PFSK-1 (cell line): Measurements from ENCODE around the gene GGN.

Experiments used
- FOXP2 ChIP-seq: optimal IDR thresholded peaks from 2 replicates; pipeline ENCODE3; 2011; ENCODE audit warnings: borderline replicate concordance, control low read depth, inconsistent platforms; ENCODE audit not compliant: insufficient read depth; ENCODE audit errors: extremely low read length, extremely low read depth
- POLR2AphosphoS5 ChIP-seq: IDR thresholded peaks from 2 replicates; pipeline ENCODE4 v1.6.1; 2012; ENCODE audit warnings: low read depth, mild to moderate bottlenecking, control low read depth, low read length, moderate library complexity
- SIN3A ChIP-seq: IDR thresholded peaks from 2 replicates; pipeline ENCODE4 v1.6.1; 2012; ENCODE audit warnings: mild to moderate bottlenecking, low read length, moderate library complexity, borderline replicate concordance; ENCODE audit not compliant: insufficient read depth
- TAF1 ChIP-seq: IDR thresholded peaks from 2 replicates; pipeline ENCODE4 v1.6.1; 2012; ENCODE audit warnings: low read length, control low read depth, borderline replicate concordance; ENCODE audit not compliant: insufficient read depth
- TF ChIP-seq, protein P1 (sequence below), 2 experiments: IDR thresholded peaks; 2 replicates each; pipeline versions ENCODE4 v1.6.1 to v1.8.0; 2011 to 2012; ENCODE audit warnings: low read depth in 2 of 2, low read length in 2 of 2, control low read depth in 1 of 2, inconsistent platforms in 1 of 2, mild to moderate bottlenecking in 1 of 2, moderate library complexity in 1 of 2; ENCODE audit not compliant: insufficient read depth in 1 of 2

The GGN gene

GRCh38 chr19:38417544-38418506 lies 30.0 kb upstream of the GGN start:
- no peak for TF ChIP-seq FOXP2
- TF ChIP-seq TAF1, result no peak
- TF ChIP-seq SIN3A, result no peak
- no peak for TF ChIP-seq POLR2AphosphoS5
- TF ChIP-seq, protein P1, sequence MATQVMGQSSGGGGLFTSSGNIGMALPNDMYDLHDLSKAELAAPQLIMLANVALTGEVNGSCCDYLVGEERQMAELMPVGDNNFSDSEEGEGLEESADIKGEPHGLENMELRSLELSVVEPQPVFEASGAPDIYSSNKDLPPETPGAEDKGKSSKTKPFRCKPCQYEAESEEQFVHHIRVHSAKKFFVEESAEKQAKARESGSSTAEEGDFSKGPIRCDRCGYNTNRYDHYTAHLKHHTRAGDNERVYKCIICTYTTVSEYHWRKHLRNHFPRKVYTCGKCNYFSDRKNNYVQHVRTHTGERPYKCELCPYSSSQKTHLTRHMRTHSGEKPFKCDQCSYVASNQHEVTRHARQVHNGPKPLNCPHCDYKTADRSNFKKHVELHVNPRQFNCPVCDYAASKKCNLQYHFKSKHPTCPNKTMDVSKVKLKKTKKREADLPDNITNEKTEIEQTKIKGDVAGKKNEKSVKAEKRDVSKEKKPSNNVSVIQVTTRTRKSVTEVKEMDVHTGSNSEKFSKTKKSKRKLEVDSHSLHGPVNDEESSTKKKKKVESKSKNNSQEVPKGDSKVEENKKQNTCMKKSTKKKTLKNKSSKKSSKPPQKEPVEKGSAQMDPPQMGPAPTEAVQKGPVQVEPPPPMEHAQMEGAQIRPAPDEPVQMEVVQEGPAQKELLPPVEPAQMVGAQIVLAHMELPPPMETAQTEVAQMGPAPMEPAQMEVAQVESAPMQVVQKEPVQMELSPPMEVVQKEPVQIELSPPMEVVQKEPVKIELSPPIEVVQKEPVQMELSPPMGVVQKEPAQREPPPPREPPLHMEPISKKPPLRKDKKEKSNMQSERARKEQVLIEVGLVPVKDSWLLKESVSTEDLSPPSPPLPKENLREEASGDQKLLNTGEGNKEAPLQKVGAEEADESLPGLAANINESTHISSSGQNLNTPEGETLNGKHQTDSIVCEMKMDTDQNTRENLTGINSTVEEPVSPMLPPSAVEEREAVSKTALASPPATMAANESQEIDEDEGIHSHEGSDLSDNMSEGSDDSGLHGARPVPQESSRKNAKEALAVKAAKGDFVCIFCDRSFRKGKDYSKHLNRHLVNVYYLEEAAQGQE (IDR thresholded peaks at IDR 0.05; ENCODE audit: insufficient read depth in 1 of 2, low read depth in 2 of 2, low read length in 2 of 2), result no peak

GRCh38 chr19:38417146-38417543 lies 29.3 kb upstream of the GGN start:
- no peak for TF ChIP-seq TAF1
- TF ChIP-seq, protein P1 (IDR thresholded peaks at IDR 0.05; ENCODE audit: insufficient read depth in 1 of 2, low read depth in 2 of 2, low read length in 2 of 2), result no peak

DNA sequence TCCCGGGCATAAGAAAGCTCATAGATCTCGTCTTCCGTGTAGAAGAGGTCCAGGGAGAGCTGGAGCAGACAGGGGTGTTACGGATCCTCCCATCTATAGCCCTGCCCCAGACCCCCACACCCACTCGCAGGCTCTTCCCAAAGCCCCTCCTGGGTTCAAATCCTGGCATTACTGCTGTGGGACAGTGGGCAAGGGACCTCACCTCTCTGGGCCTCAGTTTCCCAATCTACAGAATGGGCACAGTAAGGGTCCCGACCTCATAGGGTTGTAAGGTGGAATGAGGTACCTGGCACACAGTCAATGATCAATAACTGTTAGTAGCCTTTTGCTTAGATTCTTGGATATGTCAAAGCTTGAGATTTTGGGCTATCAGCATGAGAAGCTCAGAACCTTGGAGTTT lies 25.6 kb upstream of the GGN start:
- TF ChIP-seq POLR2AphosphoS5 (no peak), FOXP2 (no peak), TAF1 (no peak), SIN3A (no peak)
- TF ChIP-seq, protein P1 (IDR thresholded peaks at IDR 0.05; ENCODE audit: insufficient read depth in 1 of 2, low read depth in 2 of 2, low read length in 2 of 2), result no peak

DNA sequence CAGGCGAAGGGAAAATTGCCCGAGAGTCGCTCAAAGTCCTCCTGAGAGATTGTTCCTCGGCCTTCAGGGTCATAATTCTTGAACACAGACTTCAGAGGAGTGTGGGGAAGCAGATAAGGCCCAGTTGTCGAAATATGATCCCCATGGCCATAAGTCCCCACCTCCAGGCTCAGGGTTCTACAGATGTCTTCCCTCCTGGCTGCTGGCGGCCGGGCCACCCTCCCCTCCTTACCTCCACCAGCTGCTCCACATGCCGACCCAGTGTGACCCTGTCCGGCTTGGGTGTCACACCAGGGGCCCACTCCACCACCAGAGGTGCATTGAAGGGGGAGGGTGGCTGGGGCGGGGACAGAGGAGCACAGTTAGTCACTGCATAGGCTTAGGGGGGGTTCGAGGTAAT lies 25.1 kb upstream of the GGN start:
- no peak for TF ChIP-seq FOXP2
- TF ChIP-seq POLR2AphosphoS5, result no peak
- no peak for TF ChIP-seq TAF1
- TF ChIP-seq, protein P1 (IDR thresholded peaks at IDR 0.05; ENCODE audit: insufficient read depth in 1 of 2, low read depth in 2 of 2, low read length in 2 of 2), result no peak
- no peak for TF ChIP-seq SIN3A

GRCh38 chr19:38412491-38412890 lies 24.7 kb upstream of the GGN start:
- TF ChIP-seq FOXP2 (no peak), SIN3A (no peak), POLR2AphosphoS5 (no peak)
- TF ChIP-seq, protein P1 (IDR thresholded peaks at IDR 0.05; ENCODE audit: insufficient read depth in 1 of 2, low read depth in 2 of 2, low read length in 2 of 2), result no peak
